GM12878 (cell line): ENCODE results near the gene NCF2. TPM values are rescaled to one million over a fixed set of nuclear protein-coding genes. Genes with fewer than 3 reads are reported as not detected.

Experiments
- ATAC-seq: fragments of 200-7000 bp; cut with Tn5 transposase; 3 replicates; pipeline ENCODE4 v1.9.1; 2020; ENCODE audit warnings: mild to moderate bottlenecking, moderate library complexity
- BruUV-seq: library from RNA; stranded (reverse); fragments of 400-500 nt; replicated peaks from 2 replicates; lab custom pipeline; 2021; lab: Mats Ljungman, UMichigan
- CTCF ChIA-PET: fragments of 300-600 bp; sonication (Branson Sonifier 250); formaldehyde crosslinking; extraction: SDS; loops from one replicate; lab custom pipeline; 2021; ENCODE audit warnings: inconsistent platforms; lab: Yijun Ruan, JAX
- POLR2A ChIA-PET: fragments of 350-600 bp; formaldehyde crosslinking; extraction: SDS; loops from one replicate; lab custom pipeline; 2021; ENCODE audit warnings: inconsistent platforms; lab: Charles Lee
- RAD21 ChIA-PET: fragments of 300-600 bp; sonication (Branson Sonifier 250); formaldehyde crosslinking; loops from one replicate; lab custom pipeline; 2023; ENCODE audit warnings: antibody characterized with exemption; ENCODE audit not compliant: unreplicated experiment; lab: Charles Lee
- SMC1A ChIA-PET: fragments of 300-600 bp; sonication (Branson Sonifier 250); formaldehyde crosslinking; loops from one replicate; lab custom pipeline; 2023; ENCODE audit not compliant: unreplicated experiment, uncharacterized antibody; lab: Charles Lee
- DNase-seq: peaks from one replicate; pipeline ENCODE4 v3.0.0-alpha.2; 2011; ENCODE audit warnings: low read depth, low spot score
- FAIRE-seq: peaks from 3 replicates; lab custom pipeline; 2011; peaks lifted over from hg19 to GRCh38; lab: Jason Lieb, UNC
- H2AFZ ChIP-seq: 2 replicates; pipeline ENCODE4 v1.6.0; 2011; ENCODE audit warnings: low read depth, low read length, control low read depth; ENCODE audit not compliant: control insufficient read depth
- H3K27ac ChIP-seq: 2 replicates; pipeline ENCODE4 v1.5.1; 2011; ENCODE audit warnings: control low read depth; ENCODE audit not compliant: control insufficient read depth, insufficient read depth
- H3K27me3 ChIP-seq, 2 experiments: replicated peaks in 1 of 2; 2 replicates each; pipeline versions ENCODE4 v1.6.0 to v1.6.1; 2011; ENCODE audit warnings: low read length in 1 of 2; ENCODE audit not compliant: control insufficient read depth in 2 of 2, insufficient read depth in 2 of 2
- H3K36me3 ChIP-seq, 2 experiments: 2 replicates each; pipeline ENCODE4 v1.5.1; 2011; ENCODE audit warnings: low read length in 1 of 2; ENCODE audit not compliant: control insufficient read depth in 2 of 2, insufficient read depth in 2 of 2
- H3K4me1 ChIP-seq: 2 replicates; pipeline ENCODE4 v1.6.1; 2011; ENCODE audit warnings: mild to moderate bottlenecking, low read length, moderate library complexity, mixed read lengths; ENCODE audit not compliant: control insufficient read depth, insufficient read depth
- H3K4me2 ChIP-seq: 2 replicates; pipeline ENCODE4 v1.6.0; 2011; ENCODE audit warnings: control low read depth; ENCODE audit not compliant: control insufficient read depth, insufficient read depth
- H3K4me3 ChIP-seq: fragments of 200-600 bp; sonication (generic); 2 replicates; pipeline ENCODE4 v1.5.1; 2016
- H3K79me2 ChIP-seq: 2 replicates; pipeline ENCODE4 v1.6.0; 2011; ENCODE audit warnings: low read length; ENCODE audit not compliant: control insufficient read depth, insufficient read depth
- H3K9ac ChIP-seq: 2 replicates; pipeline ENCODE4 v1.8.0; 2011; ENCODE audit warnings: low read length, control low read depth, mixed read lengths; ENCODE audit not compliant: control insufficient read depth, insufficient read depth
- H3K9me3 ChIP-seq: replicated peaks from 3 replicates; pipeline ENCODE4 v1.5.1; 2011; ENCODE audit warnings: mild to moderate bottlenecking, low read length; ENCODE audit not compliant: control insufficient read depth, insufficient read depth
- H4K20me1 ChIP-seq: 2 replicates; pipeline ENCODE4 v1.6.0; 2011; ENCODE audit not compliant: control insufficient read depth, insufficient read depth
- BHLHE40 ChIP-seq, 2 experiments: fragments of 450-650 bp in 1 of 2; IDR thresholded peaks; 2 replicates each; pipeline ENCODE4 v1.6.1; 2011 to 2017; ENCODE audit warnings: low read depth in 2 of 2, borderline replicate concordance in 1 of 2, improper control_type of control experiment in 1 of 2, low read length in 1 of 2, mild to moderate bottlenecking in 1 of 2
- EED ChIP-seq: sonication (generic); IDR thresholded peaks from 2 replicates; pipeline ENCODE4 v1.6.1; 2016; ENCODE audit warnings: antibody characterized with exemption, low read depth
- ESRRA ChIP-seq: IDR thresholded peaks from 2 replicates; pipeline ENCODE4 v1.6.1; 2012; ENCODE audit warnings: mild to moderate bottlenecking, low read length, improper control_type of control experiment
- HCFC1 ChIP-seq: fragments of 150-350 bp; IDR thresholded peaks from 2 replicates; pipeline ENCODE4 v1.6.1; 2014; ENCODE audit warnings: low read length
- KLF5 ChIP-seq: fragments of 450-650 bp; IDR thresholded peaks from 2 replicates; pipeline ENCODE4 v1.6.1; 2014; ENCODE audit warnings: mild to moderate bottlenecking; ENCODE audit not compliant: partially characterized antibody
- MTA2 ChIP-seq: fragments of 450-650 bp; IDR thresholded peaks from 2 replicates; pipeline ENCODE4 v1.6.1; 2016; ENCODE audit warnings: low read depth, mild to moderate bottlenecking, moderate library complexity
- NFYB ChIP-seq: IDR thresholded peaks from 2 replicates; pipeline ENCODE4 v1.6.1; 2011; ENCODE audit warnings: low read depth, mild to moderate bottlenecking, low read length, improper control_type of control experiment, moderate library complexity; ENCODE audit not compliant: insufficient read depth
- NR2C1 ChIP-seq: fragments of 450-650 bp; IDR thresholded peaks from 2 replicates; pipeline ENCODE4 v1.6.1; 2017; ENCODE audit warnings: antibody characterized with exemption, mild to moderate bottlenecking, moderate library complexity
- PAX8 ChIP-seq: fragments of 450-650 bp; IDR thresholded peaks from 2 replicates; pipeline ENCODE4 v1.6.1; 2017; ENCODE audit warnings: mild to moderate bottlenecking, moderate library complexity
- RUNX3 ChIP-seq: IDR thresholded peaks from 2 replicates; pipeline ENCODE4 v1.6.1; 2012; ENCODE audit warnings: low read length, inconsistent platforms
- SMAD5 ChIP-seq: IDR thresholded peaks from 2 replicates; pipeline ENCODE4 v1.6.1; 2016; ENCODE audit warnings: antibody characterized with exemption, low read depth
- SP1 ChIP-seq: IDR thresholded peaks from one replicate; pipeline ENCODE4 v1.6.1; 2011; ENCODE audit warnings: low read depth, low read length
- TCF3 ChIP-seq: IDR thresholded peaks from 2 replicates; pipeline ENCODE4 v1.6.1; 2012; ENCODE audit warnings: low read depth, mild to moderate bottlenecking, low read length, borderline replicate concordance; ENCODE audit not compliant: insufficient read depth
- WGBS: methylation state at CpG from one replicate; pipeline ENCODE4 v1.1.6; 2016; ENCODE audit warnings: low lambda C conversion rate; ENCODE audit not compliant: insufficient replicate concordance, insufficient coverage; ENCODE audit errors: missing lambda C conversion rate; 5-methylcytosine and 5-hydroxymethylcytosine counted together
- in situ Hi-C: fragments of 300-500 bp; cut with MboI; formaldehyde crosslinking; loops from 9 replicates; pipeline ENCODE4 v1.14.3; 2018; ENCODE audit warnings: mixed read lengths
- intact Hi-C: fragments of 100-400 bp; cut with micrococcal nuclease; formaldehyde crosslinking; loops from one replicate; pipeline ENCODE4 v1.14.2; 2022; ENCODE audit not compliant: unreplicated experiment
- polyA plus RNA-seq, 11 experiments: library from polyadenylated mRNA; depleted of rRNA in 4 of 11; unstranded in 6 of 11; stranded (reverse) in 5 of 11; fragments of >200 nt; fragmentation: Nextera tagmentation in 4 of 11; fragmentation: Illumina TruSeq in 1 of 11; extraction: Ambion mirVana in 4 of 11; extraction: Trizol in 1 of 11; gene quantifications; 1 replicate in 1 of 11; 2 replicates in 10 of 11; pipeline versions ENCODE4 v1.2.1 to v1.2.3, GENCODE V29; 2011 to 2016; ENCODE audit warnings: inconsistent platforms in 2 of 11, missing spikeins in 2 of 11, low read depth in 1 of 11
- total RNA-seq, 4 experiments: library from RNA; depleted of rRNA in 3 of 4; stranded (reverse); fragments of >200 nt in 3 of 4; fragmentation: Illumina TruSeq in 1 of 4; extraction: Trizol in 1 of 4; gene quantifications; 2 replicates each; pipeline versions ENCODE4 v1.2.1 to v1.2.3, GENCODE V29; 2013 to 2021
- TF ChIP-seq, protein P1 (sequence below): IDR thresholded peaks from 2 replicates; pipeline ENCODE4 v1.6.1; 2011; ENCODE audit warnings: borderline replicate concordance, low read depth, mild to moderate bottlenecking, moderate library complexity, mixed read lengths, low read length; ENCODE audit not compliant: insufficient read depth; ENCODE audit errors: extremely low read length
- TF ChIP-seq, protein P2 (sequence below): fragments of 450-650 bp; formaldehyde crosslinking; IDR thresholded peaks from 2 replicates; pipeline ENCODE4 v1.4.0; 2020; ENCODE audit warnings: mild to moderate bottlenecking, moderate library complexity
- TF ChIP-seq, protein P3 (sequence below): IDR thresholded peaks from 2 replicates; pipeline ENCODE4 v1.6.1; 2011; ENCODE audit warnings: mild to moderate bottlenecking, low read depth, low read length, moderate library complexity; ENCODE audit not compliant: insufficient replicate concordance
- TF ChIP-seq, protein P4 (sequence below): IDR thresholded peaks from 2 replicates; pipeline ENCODE4 v1.6.1; 2012; ENCODE audit warnings: low read depth, low read length, improper control_type of control experiment

The NCF2 gene
- total and polyA plus RNA-seq, 10 of the 15 experiments (the other 5 are each of a cell fraction or from before 2014, with no cell fraction given) = 31.4 to 256 (median 77.1) TPM

DNA sequence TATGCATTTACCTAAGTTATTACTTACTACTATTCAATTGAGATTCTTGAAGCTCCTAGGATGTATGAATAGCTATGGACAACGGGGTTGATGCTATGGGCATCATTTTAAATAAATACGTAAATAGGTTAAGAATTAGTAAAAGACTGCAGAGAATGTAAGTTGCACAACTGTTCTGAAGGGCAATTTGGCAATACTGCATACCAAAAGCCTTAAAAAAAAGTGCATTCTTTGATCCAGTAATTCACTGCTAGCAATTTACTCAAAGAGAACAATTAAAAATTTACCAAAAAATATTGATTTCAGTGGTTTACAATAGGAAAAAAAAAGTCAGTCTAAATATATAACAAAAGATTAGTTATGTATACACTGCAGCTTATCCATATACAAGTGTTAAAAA is 41.9 kb upstream of the NCF2 start (continued):
- no peak for TF ChIP-seq MTA2

DNA sequence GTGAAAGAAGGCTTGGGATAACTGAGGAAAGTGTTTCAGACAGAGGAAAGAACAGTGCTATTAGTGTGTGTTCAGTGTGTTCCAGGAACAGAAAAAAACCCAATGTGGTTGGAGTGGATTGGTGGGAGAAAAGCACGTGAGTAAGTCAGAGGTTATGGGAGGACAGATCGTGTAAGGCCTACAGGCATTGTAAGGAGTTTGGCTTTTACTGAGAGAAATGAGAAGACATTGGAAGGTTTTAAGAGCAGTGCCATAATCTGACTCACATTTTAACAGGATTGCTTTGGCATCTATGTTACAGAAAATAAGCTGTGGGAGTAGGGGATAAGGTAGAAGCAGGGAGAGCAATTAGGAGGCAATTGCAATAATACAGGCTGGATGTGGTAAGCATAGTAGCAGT is 40.5 kb upstream of the NCF2 start:
- POLR2A ChIA-PET = interaction anchor here (0.6 to 1.0 kb wide), 2 partner anchors 21 to 53 kb away, joined by 3 to 4 read pairs; no protein-coding TSS in a partner anchor
- H3K79me2 ChIP-seq = peaks cover 79% of the 10 kb centered on the region
- H3K4me3 ChIP-seq = peak overlapping the region; percentile 39; the same call in 1 of the 2 replicates
- no peaks in the 10 kb centered on the region; the same call in 1 of the 2 replicates for H3K4me1 ChIP-seq
- peaks cover 4 to 30% of the 10 kb centered on the region in 2 experiments for H3K36me3 ChIP-seq
- H3K9me3 ChIP-seq = no peaks in the 10 kb centered on the region
- H3K4me2 ChIP-seq = peak overlapping the region; percentile 26
- 18% methylated on average over 2 of the region's 2 CpGs for WGBS
- no peak for DNase-seq
- intact Hi-C loops (no loop called here), in situ Hi-C loops (no loop called here)
- H3K27me3 ChIP-seq = no peaks in the 10 kb centered on the region
- RAD21 ChIA-PET = interaction anchor here (1.0 to 5.5 kb wide), 5 partner anchors 16 to 285 kb away, joined by 3 to 56 read pairs (median 3); partner anchors contain the start of gene APOBEC4
- BruUV-seq = no TSS peak
- no peak for FAIRE-seq
- H3K27ac ChIP-seq = no peak overlapping the region
- no peaks in the 10 kb centered on the region for H4K20me1 ChIP-seq
- CTCF ChIA-PET = interaction anchor here (1.0 to 5.8 kb wide), 7 partner anchors 8 to 285 kb away, joined by 3 to 81 read pairs (median 10); partner anchors contain the start of gene APOBEC4
- peak; percentile 10 for ATAC-seq
- no peak overlapping the region for H2AFZ ChIP-seq
- no peak overlapping the region for H3K9ac ChIP-seq
- SMC1A ChIA-PET = interaction anchor here (0.8 to 6.6 kb wide), 6 partner anchors 9 to 54 kb away, joined by 3 to 70 read pairs (median 6); partner anchors contain the start of genes APOBEC4 and NCF2
- no peak for TF ChIP-seq KLF5
- no peak for TF ChIP-seq HCFC1
- no peak for TF ChIP-seq ESRRA
- TF ChIP-seq SMAD5 = no peak
- TF ChIP-seq, protein P1, sequence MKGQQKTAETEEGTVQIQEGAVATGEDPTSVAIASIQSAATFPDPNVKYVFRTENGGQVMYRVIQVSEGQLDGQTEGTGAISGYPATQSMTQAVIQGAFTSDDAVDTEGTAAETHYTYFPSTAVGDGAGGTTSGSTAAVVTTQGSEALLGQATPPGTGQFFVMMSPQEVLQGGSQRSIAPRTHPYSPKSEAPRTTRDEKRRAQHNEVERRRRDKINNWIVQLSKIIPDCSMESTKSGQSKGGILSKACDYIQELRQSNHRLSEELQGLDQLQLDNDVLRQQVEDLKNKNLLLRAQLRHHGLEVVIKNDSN = no peak
- TF ChIP-seq BHLHE40 (IDR thresholded peaks at IDR 0.05; ENCODE audit: borderline replicate concordance in 1 of 2, low read depth in 2 of 2, low read length in 1 of 2) = peak in 1 of 2 experiments; percentile 57; a peak in 1 of 4 replicates
- TF ChIP-seq, protein P2, sequence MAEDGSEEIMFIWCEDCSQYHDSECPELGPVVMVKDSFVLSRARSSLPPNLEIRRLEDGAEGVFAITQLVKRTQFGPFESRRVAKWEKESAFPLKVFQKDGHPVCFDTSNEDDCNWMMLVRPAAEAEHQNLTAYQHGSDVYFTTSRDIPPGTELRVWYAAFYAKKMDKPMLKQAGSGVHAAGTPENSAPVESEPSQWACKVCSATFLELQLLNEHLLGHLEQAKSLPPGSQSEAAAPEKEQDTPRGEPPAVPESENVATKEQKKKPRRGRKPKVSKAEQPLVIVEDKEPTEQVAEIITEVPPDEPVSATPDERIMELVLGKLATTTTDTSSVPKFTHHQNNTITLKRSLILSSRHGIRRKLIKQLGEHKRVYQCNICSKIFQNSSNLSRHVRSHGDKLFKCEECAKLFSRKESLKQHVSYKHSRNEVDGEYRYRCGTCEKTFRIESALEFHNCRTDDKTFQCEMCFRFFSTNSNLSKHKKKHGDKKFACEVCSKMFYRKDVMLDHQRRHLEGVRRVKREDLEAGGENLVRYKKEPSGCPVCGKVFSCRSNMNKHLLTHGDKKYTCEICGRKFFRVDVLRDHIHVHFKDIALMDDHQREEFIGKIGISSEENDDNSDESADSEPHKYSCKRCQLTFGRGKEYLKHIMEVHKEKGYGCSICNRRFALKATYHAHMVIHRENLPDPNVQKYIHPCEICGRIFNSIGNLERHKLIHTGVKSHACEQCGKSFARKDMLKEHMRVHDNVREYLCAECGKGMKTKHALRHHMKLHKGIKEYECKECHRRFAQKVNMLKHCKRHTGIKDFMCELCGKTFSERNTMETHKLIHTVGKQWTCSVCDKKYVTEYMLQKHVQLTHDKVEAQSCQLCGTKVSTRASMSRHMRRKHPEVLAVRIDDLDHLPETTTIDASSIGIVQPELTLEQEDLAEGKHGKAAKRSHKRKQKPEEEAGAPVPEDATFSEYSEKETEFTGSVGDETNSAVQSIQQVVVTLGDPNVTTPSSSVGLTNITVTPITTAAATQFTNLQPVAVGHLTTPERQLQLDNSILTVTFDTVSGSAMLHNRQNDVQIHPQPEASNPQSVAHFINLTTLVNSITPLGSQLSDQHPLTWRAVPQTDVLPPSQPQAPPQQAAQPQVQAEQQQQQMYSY (CRISPR knock-in tag) = no peak
- 0 out of 2 replicates have a peak, but pooled peaks have one; percentile 11 for TF ChIP-seq MTA2
- no peak for TF ChIP-seq PAX8
- no peak for TF ChIP-seq SP1
- TF ChIP-seq, protein P3, sequence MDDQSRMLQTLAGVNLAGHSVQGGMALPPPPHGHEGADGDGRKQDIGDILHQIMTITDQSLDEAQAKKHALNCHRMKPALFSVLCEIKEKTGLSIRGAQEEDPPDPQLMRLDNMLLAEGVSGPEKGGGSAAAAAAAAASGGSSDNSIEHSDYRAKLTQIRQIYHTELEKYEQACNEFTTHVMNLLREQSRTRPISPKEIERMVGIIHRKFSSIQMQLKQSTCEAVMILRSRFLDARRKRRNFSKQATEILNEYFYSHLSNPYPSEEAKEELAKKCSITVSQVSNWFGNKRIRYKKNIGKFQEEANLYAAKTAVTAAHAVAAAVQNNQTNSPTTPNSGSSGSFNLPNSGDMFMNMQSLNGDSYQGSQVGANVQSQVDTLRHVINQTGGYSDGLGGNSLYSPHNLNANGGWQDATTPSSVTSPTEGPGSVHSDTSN = no peak
- TF ChIP-seq, protein P4, sequence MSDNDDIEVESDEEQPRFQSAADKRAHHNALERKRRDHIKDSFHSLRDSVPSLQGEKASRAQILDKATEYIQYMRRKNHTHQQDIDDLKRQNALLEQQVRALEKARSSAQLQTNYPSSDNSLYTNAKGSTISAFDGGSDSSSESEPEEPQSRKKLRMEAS = no peak
- TF ChIP-seq NR2C1 = peak; percentile 42
- TF ChIP-seq NFYB = no peak
- TF ChIP-seq RUNX3 = no peak
- TF ChIP-seq EED = no peak
- no peak for TF ChIP-seq TCF3
